Skin epidermis (tissue), 12 donors: ENCODE data around the gene NDUFAF5.

Source experiments
- H3K27ac ChIP-seq, 21 experiments: fragments of 200-600 bp; sonication (generic) in 11 of 21; one replicate each; pipeline ENCODE4 v1.5.0; 2020; ENCODE audit warnings: mild to moderate bottlenecking in 3 of 21, inconsistent platforms in 2 of 21, moderate library complexity in 2 of 21
- H3K4me3 ChIP-seq, 7 experiments: fragments of 200-600 bp; sonication (generic) in 2 of 7; one replicate each; pipeline ENCODE4 v1.5.0; 2020; ENCODE audit warnings: inconsistent platforms in 2 of 7, mild to moderate bottlenecking in 2 of 7, moderate library complexity in 1 of 7

The NDUFAF5 gene

DNA sequence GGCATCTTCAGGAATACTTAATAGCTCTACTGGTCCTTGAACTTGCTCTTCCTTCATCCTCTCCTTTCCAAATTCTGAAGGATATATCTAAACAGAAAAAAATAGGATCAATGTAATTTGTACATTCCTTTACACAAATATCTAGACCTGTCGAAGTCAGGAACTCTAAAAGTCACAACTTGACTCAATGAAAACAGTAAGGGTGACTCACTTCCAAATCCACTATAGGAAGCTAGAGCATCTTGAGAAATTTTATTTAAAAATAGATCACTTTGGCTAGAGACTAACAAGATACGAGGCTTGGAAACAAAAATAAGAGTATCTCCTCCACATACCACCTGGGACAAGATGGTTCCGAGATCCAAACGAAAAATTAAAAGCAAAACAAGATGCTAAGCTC is 12.3 kb upstream of the NDUFAF5 start:
- no peak overlapping the region for H3K4me3 ChIP-seq
- no peak overlapping the region for H3K27ac ChIP-seq

- Histone ChIP-seq H3K27ac (no peak overlapping the region), H3K4me3 (no peak overlapping the region)
Measured at GRCh38 chr20:13775867-13776266, 9.0 kb upstream of the NDUFAF5 start.

DNA sequence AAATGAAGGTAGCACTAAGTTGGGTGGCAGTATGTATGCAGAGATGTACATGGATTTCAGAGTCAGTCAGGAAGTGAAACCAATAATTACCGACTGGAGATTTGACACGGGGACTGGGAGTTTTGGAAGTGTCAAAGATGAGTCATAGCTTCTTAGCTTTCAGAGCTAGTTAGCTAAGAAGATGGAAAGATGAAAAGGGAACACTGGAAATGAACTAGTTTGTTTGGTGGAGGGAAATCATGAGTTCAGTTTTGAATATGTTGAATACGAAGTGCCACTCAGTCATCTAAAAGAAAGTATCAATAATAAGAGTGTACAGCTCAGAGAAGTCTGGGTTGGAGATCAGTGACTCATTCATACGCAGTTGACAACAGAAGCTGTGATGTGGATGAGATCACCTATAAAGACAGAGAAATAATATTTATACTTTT is 7.6 kb upstream of the NDUFAF5 start:
- peak overlapping the region in 2 of 21 experiments; percentile 0 to 13 for H3K27ac ChIP-seq
- H3K4me3 ChIP-seq, result no peak overlapping the region

DNA sequence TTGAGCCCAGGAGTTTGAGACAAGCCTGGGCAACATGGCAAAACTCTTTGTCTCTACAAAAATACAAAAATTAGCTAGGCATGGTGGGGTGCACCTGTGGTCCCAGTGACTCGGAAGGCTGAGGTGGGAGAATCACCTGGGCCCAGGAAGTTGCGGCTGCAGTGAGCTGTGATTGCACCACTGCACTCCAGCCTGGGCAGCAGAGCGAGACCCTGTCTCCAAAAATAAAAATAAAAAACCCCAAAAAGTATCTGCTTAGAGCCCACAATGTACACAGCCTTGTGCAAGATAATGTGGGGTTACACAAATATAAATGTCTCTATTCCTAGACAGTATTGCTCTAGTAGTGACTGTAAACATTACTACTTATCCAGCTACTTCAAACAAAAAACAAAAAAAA is 6.0 kb upstream of the NDUFAF5 start:
- H3K27ac ChIP-seq, result no peak overlapping the region

GRCh38 chr20:13783528-13783927 is 1.3 kb upstream of the NDUFAF5 start:
- Histone ChIP-seq H3K27ac (no peak overlapping the region), H3K4me3 (peak overlapping the region in 3 of 7 experiments; percentile 75 to 85 (median 77))

More for the DNA sequence above, 6.0 kb upstream of the NDUFAF5 start:
- H3K4me3 ChIP-seq, result no peak overlapping the region

GRCh38 chr20:13784271-13784892 is 446 bp upstream of the NDUFAF5 start:
- H3K4me3 ChIP-seq, result peak overlapping the region; percentile 68 to 88 (median 75)
- peak overlapping the region in 20 of 21 experiments; percentile 83 to 98 (median 92) for H3K27ac ChIP-seq

DNA sequence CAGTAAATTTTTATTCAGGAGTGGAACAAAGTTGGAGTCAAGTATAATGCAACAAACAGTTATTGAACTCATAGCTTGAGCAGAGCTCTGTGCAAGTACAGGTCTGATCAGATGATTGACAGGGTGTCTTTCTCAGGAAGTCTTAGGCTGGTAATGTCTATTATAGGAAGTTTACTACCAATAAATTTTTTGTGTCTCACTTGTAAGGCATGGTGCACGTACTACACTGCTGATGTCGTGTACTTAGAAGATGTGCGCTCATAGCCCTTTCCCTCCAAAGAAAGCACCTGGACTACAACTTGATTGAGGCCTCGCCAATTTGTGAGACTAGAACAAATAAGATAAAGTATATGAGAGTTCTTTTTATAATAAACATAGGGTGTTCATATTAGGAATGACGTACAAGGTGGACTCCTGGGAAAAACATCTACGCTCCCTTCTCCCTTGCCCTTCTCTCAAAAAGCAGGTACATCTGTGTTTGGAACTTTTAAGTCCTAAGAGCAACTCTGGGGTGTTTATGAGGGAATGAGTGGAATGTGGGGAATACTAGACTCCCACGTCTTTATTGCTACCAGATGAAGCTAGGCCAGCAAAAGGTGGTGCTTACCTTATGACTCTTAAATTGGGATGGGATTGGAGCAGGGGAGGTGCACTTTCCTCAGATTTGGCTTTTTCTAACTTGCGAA is 1.5 kb downstream of the NDUFAF5 start:
- Histone ChIP-seq H3K4me3 (peak overlapping the region in 5 of 7 experiments; percentile 71 to 88 (median 75)), H3K27ac (peak overlapping the region in 8 of 21 experiments; percentile 88 to 98 (median 92))

- Histone ChIP-seq H3K27ac (no peak overlapping the region), H3K4me3 (no peak overlapping the region)
Measured at GRCh38 chr20:13788167-13788834, 3.5 kb downstream of the NDUFAF5 start.

DNA sequence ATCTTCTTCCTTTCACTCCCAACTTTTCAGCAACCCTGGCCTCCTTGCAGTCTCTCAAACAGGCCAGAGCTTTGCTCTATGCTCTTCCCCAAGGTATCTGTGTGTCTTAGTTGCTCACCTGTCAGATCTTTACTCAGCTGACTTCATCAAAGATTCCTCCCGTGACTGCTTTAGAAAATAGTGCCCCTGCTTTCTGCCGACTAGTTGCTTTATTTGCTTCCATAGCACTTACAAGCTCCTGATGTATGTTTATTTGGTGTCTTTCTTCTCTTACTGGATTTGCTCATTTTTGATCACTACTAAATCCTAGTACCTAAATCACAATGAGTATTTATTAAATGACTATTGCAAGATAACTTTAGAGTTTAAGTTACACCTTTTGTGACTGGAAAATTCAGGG is 5.9 kb downstream of the NDUFAF5 start:
- Histone ChIP-seq H3K27ac (no peak overlapping the region), H3K4me3 (no peak overlapping the region)

DNA sequence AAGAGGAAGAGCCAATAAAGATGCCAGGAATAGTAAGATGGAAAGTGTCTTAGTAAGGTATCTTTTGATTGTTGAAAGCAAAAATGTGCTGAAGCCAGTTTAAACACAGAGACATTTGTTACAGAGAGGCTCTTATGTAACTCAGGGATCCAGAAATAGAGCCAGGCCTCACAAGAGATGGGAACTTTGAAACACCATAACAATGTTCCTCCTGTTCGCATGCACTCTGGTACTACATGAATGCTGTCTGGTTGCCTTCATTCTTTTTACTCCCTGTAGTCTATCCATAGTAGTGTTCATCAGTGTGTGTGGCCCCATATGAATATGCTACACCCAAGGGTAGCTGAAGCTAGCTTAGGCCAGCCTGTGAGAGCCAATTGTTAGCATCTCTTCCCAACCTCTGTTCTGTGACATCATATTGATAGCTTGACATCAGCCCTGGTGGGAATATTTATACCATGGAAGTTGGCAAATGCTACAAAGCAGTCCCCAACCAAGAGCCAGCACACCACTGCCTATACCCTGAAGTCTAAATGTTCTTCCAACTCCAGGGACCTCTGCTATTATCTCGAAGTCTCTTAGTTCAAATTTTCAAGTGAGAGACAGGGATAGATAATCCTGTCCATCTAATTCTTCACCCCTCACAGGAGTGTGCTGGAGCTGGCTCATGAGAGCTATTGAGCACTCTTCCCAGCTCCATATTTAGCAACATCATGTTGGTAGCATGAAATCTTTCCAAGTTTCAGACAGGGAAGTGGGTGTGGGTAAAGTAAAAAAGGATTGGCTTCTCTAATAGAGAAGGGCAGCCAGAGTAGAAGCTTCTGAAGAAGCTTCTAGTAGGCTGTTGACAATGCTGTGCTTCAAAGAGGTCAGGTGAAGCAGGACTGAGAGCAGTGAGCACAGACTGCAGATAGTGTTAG is 7.0 kb downstream of the NDUFAF5 start:
- H3K4me3 ChIP-seq, result no peak overlapping the region
- H3K27ac ChIP-seq, result no peak overlapping the region

GRCh38 chr20:13793001-13793400 is 8.2 kb downstream of the NDUFAF5 start:
- no peak overlapping the region for H3K27ac ChIP-seq
- H3K4me3 ChIP-seq, result no peak overlapping the region

GRCh38 chr20:13794667-13795066 is 9.8 kb downstream of the NDUFAF5 start:
- H3K27ac ChIP-seq, result no peak overlapping the region
- no peak overlapping the region for H3K4me3 ChIP-seq

GRCh38 chr20:13799040-13799439 is 14.2 kb downstream of the NDUFAF5 start:
- no peak overlapping the region for H3K27ac ChIP-seq
- no peak overlapping the region for H3K4me3 ChIP-seq

GRCh38 chr20:13799974-13800373 is 15.1 kb downstream of the NDUFAF5 start:
- H3K27ac ChIP-seq, result peak overlapping the region in 6 of 21 experiments; percentile 8 to 45 (median 20)
- H3K4me3 ChIP-seq, result no peak overlapping the region

- H3K27ac ChIP-seq, result peak overlapping the region in 6 of 21 experiments; percentile 8 to 59 (median 18)
- no peak overlapping the region for H3K4me3 ChIP-seq
Measured at GRCh38 chr20:13800728-13801134, 15.9 kb downstream of the NDUFAF5 start.

DNA sequence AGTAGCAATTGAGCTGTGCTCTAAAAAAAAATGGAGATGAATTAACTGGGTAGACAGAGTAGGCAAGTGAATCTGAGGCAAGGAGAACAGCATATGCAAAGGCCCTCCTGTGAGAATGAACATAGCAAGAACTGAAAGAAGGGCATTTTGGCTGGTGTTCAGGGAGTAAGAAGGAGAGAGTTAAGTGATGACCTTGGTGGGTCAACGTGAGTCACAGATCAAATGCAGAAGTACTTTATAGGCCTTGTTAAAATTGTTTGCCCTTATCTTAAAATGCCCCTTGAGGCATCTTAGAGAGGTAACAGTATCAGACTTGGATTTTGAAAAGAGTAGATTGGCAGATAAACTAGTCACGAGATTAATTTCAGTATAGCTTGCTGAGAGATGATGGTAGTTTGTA is 24.5 kb downstream of the NDUFAF5 start:
- H3K4me3 ChIP-seq, result no peak overlapping the region
- H3K27ac ChIP-seq, result no peak overlapping the region

DNA sequence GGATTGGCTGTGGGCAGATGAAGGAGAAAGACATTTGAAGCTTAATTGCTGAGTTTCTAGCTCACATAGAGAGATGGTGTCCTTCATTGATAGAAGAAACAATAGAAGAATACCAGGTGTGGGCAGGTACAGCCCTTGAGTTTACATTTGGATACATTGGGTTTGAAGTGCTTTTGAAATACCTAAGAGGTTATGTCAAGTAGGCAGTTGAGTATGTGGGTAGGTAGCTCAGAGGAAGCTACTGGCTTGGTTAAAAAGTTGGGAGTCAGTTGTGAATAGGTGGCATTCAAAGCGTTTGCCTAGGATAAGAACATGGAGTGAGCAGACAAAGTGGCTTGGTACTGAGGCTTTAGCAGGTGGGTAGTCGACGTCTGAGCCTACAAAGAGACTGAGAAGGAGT is 25.0 kb downstream of the NDUFAF5 start:
- Histone ChIP-seq H3K27ac (no peak overlapping the region), H3K4me3 (no peak overlapping the region)

DNA sequence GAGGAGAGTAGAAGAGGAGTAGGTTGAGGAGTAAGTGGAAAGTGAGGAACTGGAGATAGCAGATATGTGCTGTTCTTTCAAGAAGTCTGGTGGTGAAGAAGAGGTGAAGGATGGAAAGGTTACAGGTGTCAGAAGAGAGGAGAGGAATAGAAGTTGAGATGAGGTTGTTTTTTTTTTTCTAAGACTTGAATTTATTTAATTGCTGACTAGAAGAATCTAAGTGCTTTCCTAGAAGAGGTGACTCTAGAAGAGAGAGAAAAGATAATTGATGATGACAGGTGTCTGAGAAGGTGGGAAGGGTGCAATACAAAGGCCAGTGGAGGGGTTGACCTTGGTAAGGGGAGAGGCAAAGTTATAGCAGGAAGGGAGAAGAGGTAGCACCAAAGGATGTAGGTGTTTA is 25.6 kb downstream of the NDUFAF5 start:
- no peak overlapping the region for H3K27ac ChIP-seq
- no peak overlapping the region for H3K4me3 ChIP-seq

GRCh38 chr20:13813910-13814309 is 29.1 kb downstream of the NDUFAF5 start:
- peak overlapping the region in 1 of 21 experiments; percentile 38 for H3K27ac ChIP-seq
- no peak overlapping the region for H3K4me3 ChIP-seq

DNA sequence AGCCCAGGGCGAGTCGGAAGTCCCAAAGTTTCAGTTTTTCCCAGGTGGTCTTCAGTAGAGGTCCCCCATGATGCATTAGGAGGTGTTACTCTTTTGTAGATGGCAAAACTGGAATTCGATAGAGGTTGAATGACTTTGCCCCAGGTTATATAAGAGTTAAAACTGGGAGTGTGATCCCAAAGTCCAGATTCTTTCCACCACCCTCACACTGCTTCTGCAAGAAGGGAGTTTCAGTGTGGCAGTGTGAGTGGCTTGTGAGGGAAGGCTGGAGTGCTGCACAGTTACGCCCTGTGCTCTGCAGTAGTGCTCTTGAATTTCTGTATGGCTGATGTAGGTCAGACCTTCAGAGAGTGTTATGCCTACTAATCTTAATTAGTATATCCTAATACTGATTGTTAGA is 29.8 kb downstream of the NDUFAF5 start:
- H3K27ac ChIP-seq, result no peak overlapping the region
- H3K4me3 ChIP-seq, result no peak overlapping the region
